Loucy (cell line): ENCODE results near the gene CACNA2D3.

Source experiments
- H2AFZ ChIP-seq: fragments of 200-600 bp; sonication (generic); 2 replicates; pipeline ENCODE4 v1.6.0; 2016; ENCODE audit warnings: antibody characterized with exemption, mild to moderate bottlenecking, low read length, moderate library complexity
- H3F3A ChIP-seq: fragments of 200-600 bp; 2 replicates; pipeline ENCODE4 v1.6.0; 2016; ENCODE audit warnings: antibody characterized with exemption, low read depth, mild to moderate bottlenecking
- H3K27me3 ChIP-seq: fragments of 200-600 bp; sonication (generic); 2 replicates; pipeline ENCODE4 v1.6.1; 2014; ENCODE audit warnings: low read length, mild to moderate bottlenecking; ENCODE audit not compliant: insufficient read depth, poor library complexity, severe bottlenecking
- H3K36me3 ChIP-seq: fragments of 200-600 bp; sonication (generic); 2 replicates; pipeline ENCODE4 v1.6.1; 2016; ENCODE audit warnings: low read length; ENCODE audit not compliant: insufficient read depth
- H3K4me1 ChIP-seq: fragments of 200-600 bp; sonication (generic); 2 replicates; pipeline ENCODE4 v1.5.1; 2014; ENCODE audit warnings: low read length, mild to moderate bottlenecking; ENCODE audit not compliant: insufficient read depth, poor library complexity, severe bottlenecking
- H3K4me2 ChIP-seq: fragments of 200-600 bp; sonication (generic); 2 replicates; pipeline ENCODE4 v1.6.0; 2014; ENCODE audit warnings: antibody characterized with exemption, low read length, low read depth, mild to moderate bottlenecking; ENCODE audit not compliant: poor library complexity, severe bottlenecking
- H3K4me3 ChIP-seq: fragments of 200-600 bp; sonication (generic); 2 replicates; pipeline ENCODE4 v1.5.1; 2014; ENCODE audit warnings: low read length, mild to moderate bottlenecking, mixed read lengths; ENCODE audit not compliant: poor library complexity, severe bottlenecking
- H3K79me2 ChIP-seq: fragments of 200-600 bp; sonication (generic); 2 replicates; pipeline ENCODE4 v1.6.1; 2014; ENCODE audit warnings: low read length; ENCODE audit not compliant: insufficient read depth
- H3K9ac ChIP-seq: fragments of 200-600 bp; sonication (generic); 2 replicates; pipeline ENCODE4 v1.6.0; 2014; ENCODE audit warnings: mild to moderate bottlenecking, low read depth, low read length, moderate library complexity; ENCODE audit not compliant: poor library complexity, severe bottlenecking
- H3K9me2 ChIP-seq: fragments of 200-600 bp; sonication (generic); replicated peaks from 2 replicates; pipeline ENCODE4 v1.6.1; 2016; ENCODE audit warnings: low read depth, low read length, mixed read lengths
- H3K9me3 ChIP-seq: fragments of 200-600 bp; sonication (generic); 2 replicates; pipeline ENCODE4 v1.6.1; 2014; ENCODE audit warnings: mild to moderate bottlenecking, antibody characterized with exemption, low read length, low read depth; ENCODE audit not compliant: insufficient read depth
- H4K20me1 ChIP-seq: fragments of 200-600 bp; sonication (generic); 2 replicates; pipeline ENCODE4 v1.6.0; 2014; ENCODE audit warnings: antibody characterized with exemption, low read length, mild to moderate bottlenecking; ENCODE audit not compliant: insufficient read depth, poor library complexity, severe bottlenecking
- EZH2phosphoT487 ChIP-seq: fragments of 200-600 bp; IDR thresholded peaks from 2 replicates; pipeline ENCODE4 v1.6.1; 2018; ENCODE audit warnings: antibody characterized with exemption, mild to moderate bottlenecking, moderate library complexity, borderline replicate concordance
- TF ChIP-seq, protein P1 (sequence below): fragments of 200-600 bp; sonication (generic); conservative IDR thresholded peaks from 2 replicates; pipeline ENCODE4 v1.5.1; 2014; ENCODE audit warnings: mild to moderate bottlenecking, antibody characterized with exemption, low read length

Gene CACNA2D3

DNA sequence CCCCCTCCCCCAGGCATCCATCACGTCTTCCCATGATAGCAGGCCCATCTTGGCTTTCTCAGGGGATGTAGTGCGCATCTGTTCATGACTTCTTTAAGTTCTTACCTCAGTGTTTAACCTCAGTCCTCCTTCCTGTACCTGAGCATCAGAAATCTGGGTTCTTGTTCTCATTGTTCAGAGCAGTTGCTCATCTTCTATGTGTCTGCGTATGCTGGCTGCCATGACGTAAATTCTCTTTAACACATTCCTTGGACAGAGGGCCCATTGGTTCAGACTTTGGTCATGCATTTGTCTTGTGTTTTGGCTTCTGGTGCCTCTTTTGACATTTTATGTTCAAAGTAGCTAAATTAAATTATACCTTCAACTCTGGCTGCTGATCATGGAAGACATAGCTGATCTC is 227.3 kb downstream of the CACNA2D3 start:
- H3K9ac ChIP-seq = no peak overlapping the region
- H3K9me2 ChIP-seq = no peaks in the 10 kb centered on the region
- H2AFZ ChIP-seq = no peak overlapping the region
- H3K4me2 ChIP-seq = no peak overlapping the region
- H3K27me3 ChIP-seq = no peaks in the 10 kb centered on the region
- H4K20me1 ChIP-seq = no peaks in the 10 kb centered on the region
- H3K4me3 ChIP-seq = no peak overlapping the region
- H3K36me3 ChIP-seq = no peaks in the 10 kb centered on the region
- H3K9me3 ChIP-seq = no peaks in the 10 kb centered on the region
- H3F3A ChIP-seq = no peaks in the 10 kb centered on the region
- H3K79me2 ChIP-seq = no peaks in the 10 kb centered on the region
- H3K4me1 ChIP-seq = no peaks in the 10 kb centered on the region
- no peak for TF ChIP-seq EZH2phosphoT487
- TF ChIP-seq, protein P1, sequence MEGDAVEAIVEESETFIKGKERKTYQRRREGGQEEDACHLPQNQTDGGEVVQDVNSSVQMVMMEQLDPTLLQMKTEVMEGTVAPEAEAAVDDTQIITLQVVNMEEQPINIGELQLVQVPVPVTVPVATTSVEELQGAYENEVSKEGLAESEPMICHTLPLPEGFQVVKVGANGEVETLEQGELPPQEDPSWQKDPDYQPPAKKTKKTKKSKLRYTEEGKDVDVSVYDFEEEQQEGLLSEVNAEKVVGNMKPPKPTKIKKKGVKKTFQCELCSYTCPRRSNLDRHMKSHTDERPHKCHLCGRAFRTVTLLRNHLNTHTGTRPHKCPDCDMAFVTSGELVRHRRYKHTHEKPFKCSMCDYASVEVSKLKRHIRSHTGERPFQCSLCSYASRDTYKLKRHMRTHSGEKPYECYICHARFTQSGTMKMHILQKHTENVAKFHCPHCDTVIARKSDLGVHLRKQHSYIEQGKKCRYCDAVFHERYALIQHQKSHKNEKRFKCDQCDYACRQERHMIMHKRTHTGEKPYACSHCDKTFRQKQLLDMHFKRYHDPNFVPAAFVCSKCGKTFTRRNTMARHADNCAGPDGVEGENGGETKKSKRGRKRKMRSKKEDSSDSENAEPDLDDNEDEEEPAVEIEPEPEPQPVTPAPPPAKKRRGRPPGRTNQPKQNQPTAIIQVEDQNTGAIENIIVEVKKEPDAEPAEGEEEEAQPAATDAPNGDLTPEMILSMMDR = no peak

- no peaks in the 10 kb centered on the region for H3K36me3 ChIP-seq
- no peaks in the 10 kb centered on the region for H3K27me3 ChIP-seq
- H3K79me2 ChIP-seq = no peaks in the 10 kb centered on the region
- H3K4me3 ChIP-seq = no peak overlapping the region
- H4K20me1 ChIP-seq = no peaks in the 10 kb centered on the region
- no peaks in the 10 kb centered on the region for H3F3A ChIP-seq
- no peak overlapping the region for H3K4me2 ChIP-seq
- H3K4me1 ChIP-seq = no peaks in the 10 kb centered on the region
- no peaks in the 10 kb centered on the region for H3K9me3 ChIP-seq
- no peaks in the 10 kb centered on the region for H3K9me2 ChIP-seq
- no peak overlapping the region for H2AFZ ChIP-seq
- H3K9ac ChIP-seq = no peak overlapping the region
- TF ChIP-seq, protein P1 = no peak
- no peak for TF ChIP-seq EZH2phosphoT487
Observed at GRCh38 chr3:54353546-54353945, 231.2 kb downstream of the CACNA2D3 start.

- no peaks in the 10 kb centered on the region for H3K9me3 ChIP-seq
- H2AFZ ChIP-seq = no peak overlapping the region
- no peaks in the 10 kb centered on the region for H3K4me1 ChIP-seq
- TF ChIP-seq EZH2phosphoT487 = no peak
- TF ChIP-seq, protein P1 = no peak
- no peaks in the 10 kb centered on the region for H3K27me3 ChIP-seq
- no peaks in the 10 kb centered on the region for H3K79me2 ChIP-seq
- no peak overlapping the region for H3K4me3 ChIP-seq
- no peaks in the 10 kb centered on the region for H3F3A ChIP-seq
- no peak overlapping the region for H3K4me2 ChIP-seq
- no peaks in the 10 kb centered on the region for H3K9me2 ChIP-seq
- no peak overlapping the region for H3K9ac ChIP-seq
- H4K20me1 ChIP-seq = no peaks in the 10 kb centered on the region
- H3K36me3 ChIP-seq = no peaks in the 10 kb centered on the region
Observed at GRCh38 chr3:54353946-54354345, 231.6 kb downstream of the CACNA2D3 start.
